Mammary epithelial cell (primary cell): ENCODE results near the gene XKR3.
"Not testable (repeated sequence)": the region's sequence is repeated elsewhere in the genome, so short reads cannot be mapped to it uniquely, and the experiment has no call there.

Source experiments
- EZH2 ChIP-seq: IDR thresholded peaks from 2 replicates; pipeline ENCODE4 v1.6.1; 2012; ENCODE audit warnings: low read length, inconsistent platforms, borderline replicate concordance
- TF ChIP-seq, protein P1 (sequence below), 2 donors: IDR thresholded peaks in 1 of 2; conservative IDR thresholded peaks in 1 of 2; 2 replicates each; pipeline ENCODE4 v1.5.1; 2011 to 2012; ENCODE audit warnings: inconsistent platforms in 2 of 2, low read length in 2 of 2, mild to moderate bottlenecking in 2 of 2, control low read depth in 1 of 2, low read depth in 1 of 2; ENCODE audit not compliant: insufficient read depth in 1 of 2; ENCODE audit errors: extremely low read depth in 1 of 2

DNA sequence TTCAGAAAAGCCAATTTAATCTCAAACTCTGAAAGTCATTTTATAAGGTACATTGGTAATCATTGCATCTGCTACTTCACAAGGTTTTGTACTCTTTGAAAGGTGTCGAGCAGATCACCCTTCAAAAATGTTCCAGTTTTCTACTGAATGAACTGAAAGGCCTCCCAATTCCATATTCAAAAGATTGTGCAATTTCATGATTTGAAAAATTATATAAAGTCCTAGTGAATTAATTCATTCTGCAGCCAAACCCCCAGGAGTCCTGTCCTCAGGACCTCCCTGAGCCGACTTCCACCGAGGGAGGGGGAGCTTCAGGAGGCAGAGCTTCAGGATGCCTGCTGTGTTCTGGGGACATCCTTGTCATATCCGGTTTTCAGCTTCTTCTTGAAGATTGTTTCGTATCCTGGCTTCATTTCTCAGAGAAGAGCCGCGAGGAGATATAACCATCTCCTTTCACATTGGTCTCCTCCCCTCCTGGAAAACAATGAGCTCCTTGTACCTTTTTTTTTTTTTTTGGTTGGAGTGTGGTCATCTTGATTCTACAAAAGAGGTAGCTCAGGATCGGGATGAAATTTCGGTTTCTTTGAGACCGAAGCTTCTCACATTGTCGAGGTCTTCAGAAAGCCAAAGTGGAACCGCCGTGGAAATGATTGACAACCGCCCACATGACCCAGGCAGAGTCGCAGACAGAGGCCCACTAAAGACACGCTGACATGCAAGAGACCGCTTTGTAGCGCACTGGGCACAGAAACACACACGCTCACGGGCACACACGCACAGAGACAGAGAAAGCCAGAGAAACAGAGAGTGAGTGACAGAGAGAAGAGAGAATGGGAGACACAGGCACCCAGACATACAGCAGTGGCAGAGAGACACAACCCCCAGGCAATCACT lies 77.7 kb downstream of the XKR3 start:
- TF ChIP-seq, protein P1, sequence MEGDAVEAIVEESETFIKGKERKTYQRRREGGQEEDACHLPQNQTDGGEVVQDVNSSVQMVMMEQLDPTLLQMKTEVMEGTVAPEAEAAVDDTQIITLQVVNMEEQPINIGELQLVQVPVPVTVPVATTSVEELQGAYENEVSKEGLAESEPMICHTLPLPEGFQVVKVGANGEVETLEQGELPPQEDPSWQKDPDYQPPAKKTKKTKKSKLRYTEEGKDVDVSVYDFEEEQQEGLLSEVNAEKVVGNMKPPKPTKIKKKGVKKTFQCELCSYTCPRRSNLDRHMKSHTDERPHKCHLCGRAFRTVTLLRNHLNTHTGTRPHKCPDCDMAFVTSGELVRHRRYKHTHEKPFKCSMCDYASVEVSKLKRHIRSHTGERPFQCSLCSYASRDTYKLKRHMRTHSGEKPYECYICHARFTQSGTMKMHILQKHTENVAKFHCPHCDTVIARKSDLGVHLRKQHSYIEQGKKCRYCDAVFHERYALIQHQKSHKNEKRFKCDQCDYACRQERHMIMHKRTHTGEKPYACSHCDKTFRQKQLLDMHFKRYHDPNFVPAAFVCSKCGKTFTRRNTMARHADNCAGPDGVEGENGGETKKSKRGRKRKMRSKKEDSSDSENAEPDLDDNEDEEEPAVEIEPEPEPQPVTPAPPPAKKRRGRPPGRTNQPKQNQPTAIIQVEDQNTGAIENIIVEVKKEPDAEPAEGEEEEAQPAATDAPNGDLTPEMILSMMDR (conservative IDR thresholded peaks at IDR 0.05 in 1 of 2, IDR thresholded peaks at IDR 0.05 in 1 of 2; ENCODE audit: extremely low read depth in 1 of 2, insufficient read depth in 1 of 2, low read depth in 1 of 2, low read length in 2 of 2): not testable (repeated sequence)
- not testable (repeated sequence) for TF ChIP-seq EZH2
